HEK293 (cell line): Measurements from ENCODE around the gene VPS9D1.

Experiments
- CTCF ChIA-PET: fragments of 350-600 bp; formaldehyde crosslinking; extraction: SDS; loops from one replicate; lab custom pipeline; 2021; ENCODE audit warnings: antibody characterized with exemption; lab: Yijun Ruan, JAX
- POLR2A ChIA-PET: fragments of 300-600 bp; formaldehyde crosslinking; extraction: SDS; loops from one replicate; lab custom pipeline; 2020; ENCODE audit warnings: antibody characterized with exemption, inconsistent platforms; lab: Yijun Ruan, JAX
- H3K27ac ChIP-seq: fragments of 200-500 bp; sonication (Bioruptor generic); 2 replicates; pipeline ENCODE4 v1.5.1; 2014; ENCODE audit warnings: low read depth, low read length, control low read depth, inconsistent platforms; ENCODE audit errors: extremely low read depth
- H3K36me3 ChIP-seq, 2 experiments: fragments of 200-500 bp in 1 of 2; sonication (Bioruptor generic) in 1 of 2; 1 replicate in 1 of 2; 2 replicates in 1 of 2; pipeline ENCODE4 v1.5.1; 2014 to 2017; ENCODE audit warnings: inconsistent platforms in 2 of 2, low read length in 2 of 2; ENCODE audit not compliant: control insufficient read depth in 2 of 2, insufficient read depth in 1 of 2
- H3K4me1 ChIP-seq: fragments of 200-500 bp; sonication (Bioruptor generic); 2 replicates; pipeline ENCODE4 v1.5.1; 2014; ENCODE audit warnings: mild to moderate bottlenecking, low read length, inconsistent platforms; ENCODE audit not compliant: control insufficient read depth, insufficient read depth
- H3K4me3 ChIP-seq: 2 replicates; pipeline ENCODE4 v1.5.1; 2011; ENCODE audit warnings: low read depth, mild to moderate bottlenecking, control low read depth, low read length, moderate library complexity
- H3K9me3 ChIP-seq: fragments of 200-500 bp; sonication (Bioruptor generic); 2 replicates; pipeline ENCODE4 v1.5.1; 2014; ENCODE audit warnings: low read depth, low read length, inconsistent platforms; ENCODE audit not compliant: control insufficient read depth, insufficient read depth
- EGR2 ChIP-seq: fragments of 450-650 bp; formaldehyde crosslinking; IDR thresholded peaks from 2 replicates; pipeline ENCODE4 v1.5.1; 2016; ENCODE audit warnings: low read depth, missing biosample characterization, missing genetic modification characterization
- ELK4 ChIP-seq: IDR thresholded peaks from 2 replicates; pipeline ENCODE4 v1.6.1; 2011; ENCODE audit warnings: mild to moderate bottlenecking, low read depth, low read length, borderline replicate concordance
- IKZF3 ChIP-seq: fragments of 450-650 bp; IDR thresholded peaks from 2 replicates; pipeline ENCODE4 v1.5.0; 2018; ENCODE audit warnings: missing biosample characterization, mild to moderate bottlenecking, missing genetic modification characterization, moderate library complexity
- MYNN ChIP-seq: fragments of 450-650 bp; formaldehyde crosslinking; IDR thresholded peaks from 2 replicates; pipeline ENCODE4 v1.5.1; 2016; ENCODE audit warnings: missing biosample characterization, missing genetic modification characterization, borderline replicate concordance
- REPIN1 ChIP-seq: fragments of 450-650 bp; formaldehyde crosslinking; IDR thresholded peaks from 2 replicates; pipeline ENCODE4 v1.5.1; 2017; ENCODE audit warnings: missing biosample characterization, missing genetic modification characterization, low read depth
- SETDB1 ChIP-seq: IDR thresholded peaks from one replicate; pipeline ENCODE4 v1.6.1; 2017; ENCODE audit warnings: mild to moderate bottlenecking, low read length, moderate library complexity, mixed read lengths; ENCODE audit not compliant: insufficient read length
- ZBTB26 ChIP-seq: fragments of 450-650 bp; formaldehyde crosslinking; optimal IDR thresholded peaks from 2 replicates; pipeline ENCODE3; 2016; ENCODE audit warnings: missing biosample characterization, mild to moderate bottlenecking, missing genetic modification characterization
- ZFHX2 ChIP-seq: fragments of 450-650 bp; formaldehyde crosslinking; conservative IDR thresholded peaks from 2 replicates; pipeline ENCODE4 v1.5.1; 2016; ENCODE audit warnings: missing biosample characterization, missing genetic modification characterization
- ZNF121 ChIP-seq: fragments of 450-650 bp; formaldehyde crosslinking; IDR thresholded peaks from 2 replicates; pipeline ENCODE4 v1.5.1; 2016; ENCODE audit warnings: missing biosample characterization, missing genetic modification characterization
- ZNF19 ChIP-seq: fragments of 450-650 bp; formaldehyde crosslinking; IDR thresholded peaks from 2 replicates; pipeline ENCODE4; 2016; ENCODE audit warnings: missing biosample characterization, missing genetic modification characterization, low read depth
- ZNF416 ChIP-seq: fragments of 450-650 bp; formaldehyde crosslinking; IDR thresholded peaks from 2 replicates; pipeline ENCODE4 v1.5.1; 2016; ENCODE audit warnings: missing biosample characterization, missing genetic modification characterization
- ZNF600 ChIP-seq: fragments of 450-650 bp; formaldehyde crosslinking; IDR thresholded peaks from 2 replicates; pipeline ENCODE4 v1.5.1; 2016; ENCODE audit warnings: missing biosample characterization, missing genetic modification characterization
- ZNF621 ChIP-seq: fragments of 450-650 bp; formaldehyde crosslinking; IDR thresholded peaks from 2 replicates; pipeline ENCODE4 v1.5.1; 2017; ENCODE audit warnings: missing biosample characterization, missing genetic modification characterization
- ZNF623 ChIP-seq: fragments of 450-650 bp; formaldehyde crosslinking; IDR thresholded peaks from 2 replicates; pipeline ENCODE4 v1.5.1; 2016; ENCODE audit warnings: missing biosample characterization, missing genetic modification characterization
- ZSCAN5A ChIP-seq: fragments of 450-650 bp; formaldehyde crosslinking; IDR thresholded peaks from 2 replicates; pipeline ENCODE4 v1.5.1; 2016; ENCODE audit warnings: missing biosample characterization, missing genetic modification characterization
- TF ChIP-seq, protein P1 (sequence below): fragments of 450-650 bp; formaldehyde crosslinking; IDR thresholded peaks from 2 replicates; pipeline ENCODE4 v1.5.1; 2017; ENCODE audit warnings: missing biosample characterization, missing genetic modification characterization

VPS9D1 gene

GRCh38 chr16:89742948-89743347 lies 22.2 kb upstream of the VPS9D1 start:
- no peaks in the 10 kb centered on the region for H3K4me1 ChIP-seq
- ChIA-PET CTCF (interaction anchor here (0.9 to 1.9 kb wide), 2 partner anchors 37 to 120 kb away, joined by 3 to 6 read pairs; no protein-coding TSS in a partner anchor), POLR2A (interaction anchor here (0.5 to 3.1 kb wide), 3 partner anchors 37 to 179 kb away, joined by 5 to 10 read pairs (median 5); no protein-coding TSS in a partner anchor)
- H3K9me3 ChIP-seq: no peaks in the 10 kb centered on the region
- peaks cover 38 to 96% of the 10 kb centered on the region in 2 experiments; a peak in 2 of 3 replicates for H3K36me3 ChIP-seq
- H3K4me3 ChIP-seq: no peak overlapping the region
- TF ChIP-seq, protein P1, sequence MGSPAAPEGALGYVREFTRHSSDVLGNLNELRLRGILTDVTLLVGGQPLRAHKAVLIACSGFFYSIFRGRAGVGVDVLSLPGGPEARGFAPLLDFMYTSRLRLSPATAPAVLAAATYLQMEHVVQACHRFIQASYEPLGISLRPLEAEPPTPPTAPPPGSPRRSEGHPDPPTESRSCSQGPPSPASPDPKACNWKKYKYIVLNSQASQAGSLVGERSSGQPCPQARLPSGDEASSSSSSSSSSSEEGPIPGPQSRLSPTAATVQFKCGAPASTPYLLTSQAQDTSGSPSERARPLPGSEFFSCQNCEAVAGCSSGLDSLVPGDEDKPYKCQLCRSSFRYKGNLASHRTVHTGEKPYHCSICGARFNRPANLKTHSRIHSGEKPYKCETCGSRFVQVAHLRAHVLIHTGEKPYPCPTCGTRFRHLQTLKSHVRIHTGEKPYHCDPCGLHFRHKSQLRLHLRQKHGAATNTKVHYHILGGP: no peak
- TF ChIP-seq ELK4 (no peak), MYNN (tag by site-specific recombination) (no peak), ZNF621 (tag by site-specific recombination) (no peak), ZSCAN5A (tag by site-specific recombination) (no peak), ZBTB26 (tag by site-specific recombination) (no peak), SETDB1 (no peak), ZNF416 (no peak), ZNF623 (tag by site-specific recombination) (no peak)
- H3K27ac ChIP-seq: no peak overlapping the region

DNA sequence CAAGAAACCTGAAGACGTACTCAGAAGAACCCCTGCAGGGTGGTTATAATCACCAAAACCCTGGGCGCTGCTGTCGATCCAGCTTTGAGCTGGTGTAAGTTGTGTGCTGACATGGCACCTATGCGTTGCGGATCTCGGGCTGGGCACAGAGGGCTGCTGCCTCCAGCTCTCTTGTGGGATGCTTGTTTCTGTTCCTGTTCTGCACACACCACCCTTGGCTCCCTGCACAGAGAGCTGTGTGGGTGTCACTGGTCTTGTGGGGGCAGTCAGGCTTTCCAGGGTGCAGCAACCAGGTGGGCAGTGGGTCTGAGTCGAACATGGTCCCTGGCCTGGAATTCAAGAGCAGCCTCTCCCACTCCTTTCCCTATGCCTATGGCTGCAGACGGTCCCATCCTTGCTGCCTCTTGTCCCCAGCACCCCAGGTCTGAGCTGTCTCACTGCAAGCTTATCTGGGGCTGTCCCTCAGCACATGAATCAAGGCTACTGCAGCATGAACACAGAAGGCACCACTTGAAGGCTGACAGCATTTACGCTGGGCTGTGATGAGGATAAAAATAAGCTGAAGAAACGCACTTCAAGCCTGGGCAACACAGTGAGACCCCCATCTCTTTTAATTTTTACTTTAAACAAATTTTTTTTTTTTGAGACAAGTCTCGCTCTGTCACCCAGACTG lies 20.8 kb upstream of the VPS9D1 start:
- peaks cover 40 to 97% of the 10 kb centered on the region in 2 experiments; a peak in 2 of 3 replicates for H3K36me3 ChIP-seq
- H3K4me3 ChIP-seq: no peak overlapping the region
- TF ChIP-seq ZFHX2 (tag by site-specific recombination): peak; percentile 43
- no peak for TF ChIP-seq REPIN1
- TF ChIP-seq ZNF121: peak; percentile 76; the same call in 1 of the 2 replicates
- no peak for TF ChIP-seq ZNF19 (tag by site-specific recombination)
- peak; percentile 68; the same call in 1 of the 2 replicates for TF ChIP-seq EGR2 (tag by site-specific recombination)
- peak; percentile 83 for TF ChIP-seq ZNF600 (tag by site-specific recombination)
- no peak for TF ChIP-seq IKZF3
- TF ChIP-seq, all 188 proteins: peak for 4
- CTCF ChIA-PET: interaction anchor here (0.6 to 1.4 kb wide), 4 partner anchors 16 to 170 kb away, joined by 3 to 5 read pairs (median 4); no protein-coding TSS in a partner anchor
- Histone ChIP-seq H3K27ac (no peak overlapping the region), H3K9me3 (no peaks in the 10 kb centered on the region), H3K4me1 (no peaks in the 10 kb centered on the region)
- POLR2A ChIA-PET: interaction anchor here (0.7 to 3.1 kb wide), 2 partner anchors 13 to 36 kb away, joined by 3 to 10 read pairs; no protein-coding TSS in a partner anchor
